Fibroblast of upper back skin (primary cell): ENCODE measurements around the gene RHBDL1.

Experiments used
- DNase-seq: peaks from one replicate; pipeline ENCODE4 v3.0.0-alpha.2; 2013

Gene RHBDL1

GRCh38 chr16:722835-723633, 47.6 kb downstream of the RHBDL1 start:
- no peak for DNase-seq

GRCh38 chr16:723695-724094, 48.2 kb downstream of the RHBDL1 start:
- DNase-seq: no peak

GRCh38 chr16:724188-725040, 48.9 kb downstream of the RHBDL1 start:
- no peak for DNase-seq

GRCh38 chr16:725041-725376, 49.5 kb downstream of the RHBDL1 start:
- no peak for DNase-seq

GRCh38 chr16:725463-726187, 50.2 kb downstream of the RHBDL1 start:
- no peak for DNase-seq

- no peak for DNase-seq
Observed at GRCh38 chr16:726188-726437, 50.6 kb downstream of the RHBDL1 start.

- peak; percentile 34 for DNase-seq
Observed at GRCh38 chr16:726438-727290, 51.2 kb downstream of the RHBDL1 start, which contains the start of the genes CCDC78 and HAGHL. Gene CCDC78 (minus strand): TSS chr16:726443. CDS start chr16:726367, 76 bp downstream. Gene HAGHL (plus strand): TSS chr16:727106. CDS start chr16:727510, 404 bp downstream.

GRCh38 chr16:727291-727977, 52.0 kb downstream of the RHBDL1 start:
- DNase-seq: no peak
